ENCODE data around the gene LRSAM1. TPM values are rescaled to one million over a fixed set of nuclear protein-coding genes. Genes with fewer than 3 reads are reported as not detected.

Gene LRSAM1
- total and polyA plus RNA-seq, 2 of the 8 experiments (the other 6 are each of a cell fraction or from before 2014, with no cell fraction given): 9.7 to 18.3 TPM

GRCh38 chr9:127495884-127496555 lies 44.7 kb downstream of the LRSAM1 start:
- H3K36me3 ChIP-seq (ENCODE audit: control insufficient read depth in 2 of 4, insufficient read depth in 4 of 4, low read length in 3 of 4): peaks cover 3 to 7% (median 5%) of the 10 kb centered on the region in 4 experiments; a peak in 4 of 8 replicates
- no peak overlapping the region for H2BK12ac ChIP-seq (ENCODE audit: low read depth, low read length)
- H4K8ac ChIP-seq (ENCODE audit: extremely low read depth, insufficient read depth, low read length): no peak overlapping the region
- H3K79me1 ChIP-seq (ENCODE audit: low read depth, low read length): no peaks in the 10 kb centered on the region
- H3K56ac ChIP-seq (replicated peaks; ENCODE audit: insufficient read length, low read depth, low read length): no peak overlapping the region
- H2BK20ac ChIP-seq (ENCODE audit: low read length): no peak overlapping the region
- no peak overlapping the region for H4K91ac ChIP-seq (replicated peaks; ENCODE audit: insufficient read length, low read length)
- H3K4me3 ChIP-seq (ENCODE audit: extremely low read depth in 1 of 4, insufficient read depth in 2 of 4, low read depth in 3 of 4, low read length in 4 of 4): no peak overlapping the region
- DNase-seq (ENCODE audit: low read depth in 1 of 2, low spot score in 2 of 2): no peak
- H3K27ac ChIP-seq (ENCODE audit: low read depth, low read length): no peak overlapping the region
- no peaks in the 10 kb centered on the region for H3K79me2 ChIP-seq (ENCODE audit: control insufficient read depth in 1 of 2, insufficient read depth in 2 of 2, low read length in 2 of 2)
- H2AFZ ChIP-seq (ENCODE audit: low read length): no peak overlapping the region
- H4K20me1 ChIP-seq (replicated peaks in 1 of 2; ENCODE audit: control insufficient read depth in 1 of 2, insufficient read depth in 2 of 2, low read length in 2 of 2): no peaks in the 10 kb centered on the region
- no peak overlapping the region for H4K5ac ChIP-seq (ENCODE audit: insufficient read length, low read depth, low read length)
- FAIRE-seq: no peak
- no peak overlapping the region for H3K9ac ChIP-seq (replicated peaks in 1 of 4; ENCODE audit: extremely low read depth in 1 of 4, low read depth in 3 of 4, low read length in 3 of 4)
- ChIA-PET CTCF (ENCODE audit: partially characterized antibody) (interaction anchor here (0.5 to 1.7 kb wide), 7 partner anchors 9 to 125 kb away, joined by 3 to 4 read pairs (median 3); no protein-coding TSS in a partner anchor), POLR2A (ENCODE audit: partially characterized antibody) (interaction anchor here (0.6 to 1.7 kb wide), 3 partner anchors 18 to 113 kb away, joined by 3 to 8 read pairs (median 3); partner anchors contain the start of genes LRSAM1 and RPL12)
- H2BK120ac ChIP-seq (replicated peaks; ENCODE audit: low read depth, low read length): no peak overlapping the region
- H3K14ac ChIP-seq (ENCODE audit: insufficient read length): no peak overlapping the region
- H2BK5ac ChIP-seq (ENCODE audit: low read depth, low read length): no peak overlapping the region; the same call in 1 of the 2 replicates
- no peaks in the 10 kb centered on the region for H3K9me3 ChIP-seq (ENCODE audit: insufficient read depth in 2 of 2, low read depth in 1 of 2, low read length in 1 of 2)
- no peak overlapping the region for H3K4me2 ChIP-seq (ENCODE audit: insufficient read depth in 1 of 2, low read depth in 2 of 2, low read length in 2 of 2)
- no peaks in the 10 kb centered on the region for H3K23me2 ChIP-seq (ENCODE audit: low read depth, low read length)
- no peak overlapping the region for H2AK5ac ChIP-seq (ENCODE audit: low read depth, low read length)
- H3K18ac ChIP-seq (ENCODE audit: extremely low read depth, low read length): no peak overlapping the region
- no peak overlapping the region for H3K4ac ChIP-seq (replicated peaks; ENCODE audit: insufficient read length, low read depth, low read length)
- H2BK15ac ChIP-seq (ENCODE audit: low read length): no peak overlapping the region
- no peaks in the 10 kb centered on the region for H3K4me1 ChIP-seq (replicated peaks in 1 of 4; ENCODE audit: control insufficient read depth in 3 of 4, insufficient read depth in 4 of 4, low read length in 3 of 4)
- peak in 1 of 3 experiments; percentile 5; a peak in 2 of 4 replicates for TF ChIP-seq CTCF (IDR thresholded peaks at IDR 0.05; ENCODE audit: control extremely low read depth in 1 of 3, insufficient read depth in 1 of 3, low read depth in 1 of 3, low read length in 3 of 3)
- TF ChIP-seq ZNF274 (IDR thresholded peaks at IDR 0.05; ENCODE audit: borderline replicate concordance, extremely low read depth, low read length): no peak
- no peaks in the 10 kb centered on the region for H3K27me3 ChIP-seq (replicated peaks in 1 of 4; ENCODE audit: control insufficient read depth in 3 of 4, extremely low read depth in 1 of 4, insufficient read depth in 3 of 4, low read length in 3 of 4)
- H3K23ac ChIP-seq (ENCODE audit: insufficient read length): no peak overlapping the region
- WGBS, 2 experiments (ENCODE audit: extremely low coverage in 1 of 2, insufficient coverage in 1 of 2, insufficient read length in 1 of 2, insufficient replicate concordance in 2 of 2, low coverage in 1 of 2, low lambda C conversion rate in 2 of 2, missing lambda C conversion rate in 1 of 2): 85% methylated on average over 14 of the region's 14 CpGs; no CpG with 5 or more reads in 1 of the 2 experiments

Measured in H1 (cell line).